Endodermal cell (in vitro differentiated cells): ENCODE results near the gene USP49. TPM values are rescaled to one million over a fixed set of nuclear protein-coding genes. Genes with fewer than 3 reads are reported as not detected.

ENCODE experiments used
- DNase-seq: peaks from one replicate; pipeline ENCODE4 v3.0.0-alpha.2; 2017
- H3K27ac ChIP-seq: 2 replicates; pipeline ENCODE4 v1.5.1; 2013; ENCODE audit warnings: mild to moderate bottlenecking, low read depth, low read length, moderate library complexity
- H3K27me3 ChIP-seq: 2 replicates; pipeline ENCODE4 v1.6.1; 2013; ENCODE audit warnings: mild to moderate bottlenecking, low read length, moderate library complexity; ENCODE audit not compliant: insufficient read depth, control insufficient read depth, poor library complexity, severe bottlenecking
- H3K36me3 ChIP-seq: 2 replicates; pipeline ENCODE4 v1.7.0; 2013; ENCODE audit warnings: mild to moderate bottlenecking, low read length, moderate library complexity; ENCODE audit not compliant: control insufficient read depth, insufficient read depth
- H3K4me1 ChIP-seq: one replicate; pipeline ENCODE4 v1.7.0; 2013; ENCODE audit warnings: low read length; ENCODE audit not compliant: control insufficient read depth, insufficient read depth
- H3K4me3 ChIP-seq: 2 replicates; pipeline ENCODE4 v1.5.1; 2013; ENCODE audit warnings: mild to moderate bottlenecking, low read length, moderate library complexity
- H3K9ac ChIP-seq: 2 replicates; pipeline ENCODE4 v1.6.1; 2013; ENCODE audit warnings: mild to moderate bottlenecking, low read length, moderate library complexity; ENCODE audit not compliant: poor library complexity, severe bottlenecking; ENCODE audit errors: extremely low read depth
- H3K9me3 ChIP-seq: 2 replicates; pipeline ENCODE4 v1.6.1; 2013; ENCODE audit warnings: mild to moderate bottlenecking, low read length, moderate library complexity; ENCODE audit not compliant: control insufficient read depth
- H3K27ac Mint-ChIP-seq: 2 replicates; pipeline ENCODE4 v1.8.0; 2020; ENCODE audit warnings: mixed read lengths
- H3K27me3 Mint-ChIP-seq: 2 replicates; pipeline ENCODE4 v1.8.0; 2021; ENCODE audit warnings: mild to moderate bottlenecking, mixed read lengths; ENCODE audit not compliant: insufficient read depth
- H3K36me3 Mint-ChIP-seq: 2 replicates; pipeline ENCODE4 v1.8.0; 2020; ENCODE audit warnings: low read depth, mixed read lengths
- H3K4me1 Mint-ChIP-seq: 2 replicates; pipeline ENCODE4 v1.8.0; 2020; ENCODE audit warnings: mixed read lengths
- H3K4me3 Mint-ChIP-seq: 2 replicates; pipeline ENCODE4 v1.8.0; 2020; ENCODE audit warnings: mild to moderate bottlenecking, moderate library complexity, mixed read lengths
- H3K9me3 Mint-ChIP-seq: 2 replicates; pipeline ENCODE4 v1.8.0; 2020; ENCODE audit warnings: mild to moderate bottlenecking, mixed read lengths
- CTCF ChIP-seq: fragments of 200-600 bp; sonication (generic); conservative IDR thresholded peaks from 2 replicates; pipeline ENCODE4 v1.5.0; 2021; ENCODE audit warnings: antibody characterized with exemption, mild to moderate bottlenecking
- WGBS, 2 experiments: methylation state at CpG; one replicate each; pipeline versions ENCODE4 v1.1.5 to v1.1.7; 2013; ENCODE audit warnings: missing lambda C conversion rate in 2 of 2, mixed read lengths in 1 of 2; ENCODE audit not compliant: insufficient coverage in 1 of 2, insufficient read length in 1 of 2; 5-methylcytosine and 5-hydroxymethylcytosine counted together
- total RNA-seq, 2 donors: library from RNA; stranded (reverse); fragmentation: NEBNext Ultra II Directional in 1 of 2; extraction: Animal tissue kit (Norgen Biotek cat#: 25700) in 1 of 2; gene quantifications; 2 replicates in 1 of 2; 3 replicates in 1 of 2; pipeline ENCODE4 v1.2.1, GENCODE V29; 2021

USP49 gene
- total RNA-seq, 2 donors from 2014 or later = 14.0 to 18.9 TPM

- TF ChIP-seq CTCF = no peak
- no peaks in the 10 kb centered on the region for H3K4me1 ChIP-seq
- peaks cover 25% of the 10 kb centered on the region for H3K36me3 ChIP-seq
- H3K9ac ChIP-seq = no peak overlapping the region
- H3K27ac ChIP-seq = no peak overlapping the region
- Mint-ChIP-seq H3K4me3 (no peak overlapping the region), H3K9me3 (no peaks in the 10 kb centered on the region), H3K27me3 (no peaks in the 10 kb centered on the region), H3K4me1 (no peaks in the 10 kb centered on the region), H3K36me3 (peaks cover 22% of the 10 kb centered on the region), H3K27ac (no peak overlapping the region)
- no peak overlapping the region for H3K4me3 ChIP-seq
- H3K27me3 ChIP-seq = no peaks in the 10 kb centered on the region
- no peak for DNase-seq
- no peaks in the 10 kb centered on the region for H3K9me3 ChIP-seq
- WGBS, 2 experiments = 94 to 96% methylated on average over 11 to 13 of the region's 13 CpGs
Measured at GRCh38 chr6:41872147-41872546, 23.0 kb downstream of the USP49 start.

- Mint-ChIP-seq H3K4me3 (no peak overlapping the region), H3K9me3 (no peaks in the 10 kb centered on the region), H3K36me3 (peaks cover 20% of the 10 kb centered on the region), H3K27me3 (no peaks in the 10 kb centered on the region), H3K27ac (no peak overlapping the region), H3K4me1 (no peaks in the 10 kb centered on the region)
- no peak overlapping the region for H3K9ac ChIP-seq
- H3K27ac ChIP-seq = no peak overlapping the region
- no peaks in the 10 kb centered on the region for H3K27me3 ChIP-seq
- TF ChIP-seq CTCF = no peak
- no peak overlapping the region for H3K4me3 ChIP-seq
- peaks cover 25% of the 10 kb centered on the region for H3K36me3 ChIP-seq
- 75 to 100% methylated on average over 2 of the region's 2 CpGs for WGBS, 2 experiments
- H3K4me1 ChIP-seq = no peaks in the 10 kb centered on the region
- no peak for DNase-seq
- H3K9me3 ChIP-seq = no peaks in the 10 kb centered on the region
Measured at GRCh38 chr6:41871691-41872090, 23.5 kb downstream of the USP49 start.

- Histone ChIP-seq H3K9me3 (no peaks in the 10 kb centered on the region), H3K36me3 (no peaks in the 10 kb centered on the region), H3K27me3 (no peaks in the 10 kb centered on the region), H3K4me1 (no peaks in the 10 kb centered on the region), H3K4me3 (no peak overlapping the region), H3K27ac (no peak overlapping the region), H3K9ac (no peak overlapping the region)
- H3K36me3 Mint-ChIP-seq = peaks cover 6% of the 10 kb centered on the region
- H3K27ac Mint-ChIP-seq = no peak overlapping the region
- H3K4me1 Mint-ChIP-seq = no peaks in the 10 kb centered on the region
- H3K9me3 Mint-ChIP-seq = no peaks in the 10 kb centered on the region
- 93 to 94% methylated on average over 5 to 6 of the region's 6 CpGs for WGBS, 2 experiments
- no peaks in the 10 kb centered on the region for H3K27me3 Mint-ChIP-seq
- no peak for TF ChIP-seq CTCF
- DNase-seq = no peak
- no peak overlapping the region for H3K4me3 Mint-ChIP-seq
Measured at GRCh38 chr6:41859356-41859755, 35.8 kb downstream of the USP49 start.
